NCI-H460 (cell line): Measurements from ENCODE around the gene CCDC182. TPM values are rescaled to one million over a fixed set of nuclear protein-coding genes. Genes with fewer than 3 reads are reported as not detected.

Experiments used
- DNase-seq: peaks from one replicate; pipeline ENCODE4 v3.0.0-alpha.2; 2016; ENCODE audit warnings: low read depth; ENCODE audit errors: extremely low read depth
- small RNA-seq, 2 experiments: library from RNA; depleted of rRNA; stranded (forward); fragments of <200 nt; gene quantifications; one replicate each; pipeline ENCODE3, GENCODE V24; 2014
- total RNA-seq: library from RNA; depleted of rRNA; stranded (reverse); fragments of >200 nt; shearing (Covaris generic); gene quantifications from 2 replicates; pipeline ENCODE4 v1.2.3, GENCODE V29; 2014; rRNA removed

CCDC182 gene
- total RNA-seq, 1 experiment from 2014 or later: not detected

GRCh38 chr17:57703273-57703672 is 41.8 kb downstream of the CCDC182 start:
- DNase-seq: no peak

DNA sequence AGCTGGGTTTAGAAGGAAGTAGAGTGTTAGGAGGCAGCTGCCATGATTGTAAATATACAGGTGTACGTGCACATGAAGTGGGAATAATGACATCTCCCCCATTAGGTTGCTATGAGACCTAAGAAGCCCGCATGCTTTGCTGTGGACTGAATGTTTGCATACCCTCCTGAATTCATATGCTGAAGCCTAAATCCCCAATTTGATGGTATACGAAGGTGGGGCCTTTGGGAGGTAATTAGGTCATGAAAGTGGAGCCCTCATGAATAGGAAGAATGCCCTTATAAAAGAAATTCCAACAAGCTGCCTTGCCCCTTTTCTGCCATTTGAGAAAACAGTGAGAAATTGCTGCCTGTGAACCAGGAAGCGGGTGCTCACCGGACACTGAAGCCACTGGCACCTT is 44.0 kb downstream of the CCDC182 start:
- no peak for DNase-seq

GRCh38 chr17:57699751-57700219 is 45.3 kb downstream of the CCDC182 start:
- DNase-seq: no peak

GRCh38 chr17:57697891-57698711 is 47.0 kb downstream of the CCDC182 start:
- no peak for DNase-seq

GRCh38 chr17:57697197-57697596 is 47.9 kb downstream of the CCDC182 start:
- DNase-seq: no peak

GRCh38 chr17:57696050-57696449 is 49.0 kb downstream of the CCDC182 start:
- DNase-seq: no peak

Small RNAs within 50 kb of the gene (small RNA-seq; reads per million reads assigned to genes)
- 0 to 0.29 reads per million in 2 experiments for gene RN7SKP94

Other genes starting within 250 kb of the CCDC182 start
- gene MRPS23, start 104.7 kb upstream of the CCDC182 start, total RNA-seq: 58.9 and 70.3 TPM in 2 replicates
- 12.2 and 13.7 TPM in 2 replicates for gene CUEDC1, start 210.1 kb upstream of the CCDC182 start, total RNA-seq
- 45.5 and 51.4 TPM in 2 replicates for gene VEZF1, start 243.0 kb upstream of the CCDC182 start, total RNA-seq